NCI-H1092 treated with DMSO at 0.1 percent for 48 hours (cell line): Measurements from ENCODE around the gene TJP3.
"Not testable (repeated sequence)": the region's sequence is repeated elsewhere in the genome, so short reads cannot be mapped to it uniquely, and the experiment has no call there.

Experiments used
- DNase-seq: peaks from one replicate; lab custom pipeline; 2025; lab: John Stamatoyannopoulos, UW

The TJP3 gene

GRCh38 chr19:3708207-3708931, at the start of gene TJP3:
Gene TJP3 (plus strand): TSS chr19:3708384. CDS start chr19:3728433, 20,049 bp downstream.
- no peak for DNase-seq

GRCh38 chr19:3658870-3659745, 49.1 kb upstream of the TJP3 start:
- DNase-seq, result no peak

- DNase-seq, result no peak
These were observed 48.5 kb upstream of the TJP3 start for GRCh38 chr19:3659746-3660112.

- no peak for DNase-seq
These were observed 47.5 kb upstream of the TJP3 start for GRCh38 chr19:3660493-3661219.

- DNase-seq, result no peak
These were observed 46.6 kb upstream of the TJP3 start for GRCh38 chr19:3661284-3662238.

- no peak for DNase-seq
These were observed 44.3 kb upstream of the TJP3 start for GRCh38 chr19:3663838-3664237.

GRCh38 chr19:3664879-3665642, 43.1 kb upstream of the TJP3 start:
- DNase-seq, result no peak

- DNase-seq, result no peak
These were observed 42.3 kb upstream of the TJP3 start for GRCh38 chr19:3665681-3666544.

GRCh38 chr19:3666545-3666856, 41.7 kb upstream of the TJP3 start:
- not testable (repeated sequence) for DNase-seq

GRCh38 chr19:3667037-3667638, 41.0 kb upstream of the TJP3 start:
- no peak for DNase-seq

- no peak for DNase-seq
These were observed 40.4 kb upstream of the TJP3 start for GRCh38 chr19:3667766-3668165.

- no peak for DNase-seq
These were observed 39.7 kb upstream of the TJP3 start for GRCh38 chr19:3668331-3669081.

- no peak for DNase-seq
These were observed 38.9 kb upstream of the TJP3 start for GRCh38 chr19:3669082-3669946.

GRCh38 chr19:3669947-3670795, 38.0 kb upstream of the TJP3 start:
- DNase-seq, result no peak

- no peak for DNase-seq
These were observed 37.1 kb upstream of the TJP3 start for GRCh38 chr19:3670796-3671679.
